Activated CD8-positive, alpha-beta memory T cell treated with anti-CD3 and anti-CD28 coated beads, Interleukin-2, amount 50 U/mL, for 48 hours (primary cell): Measurements from ENCODE around the gene BSCL2.
"Not testable (repeated sequence)": the region's sequence is repeated elsewhere in the genome, so short reads cannot be mapped to it uniquely, and the experiment has no call there.

Experiments used
- DNase-seq: peaks from one replicate; pipeline ENCODE4 v3.0.0-alpha.2; 2020

BSCL2 gene

GRCh38 chr11:62652161-62653006, 54.8 kb downstream of the BSCL2 start:
- DNase-seq = no peak

- not testable (repeated sequence) for DNase-seq
Measured at GRCh38 chr11:62650283-62650682, 56.9 kb downstream of the BSCL2 start.

GRCh38 chr11:62649486-62649885, 57.7 kb downstream of the BSCL2 start:
- DNase-seq = no peak

- no peak for DNase-seq
Measured at GRCh38 chr11:62648967-62649364, 58.3 kb downstream of the BSCL2 start.

GRCh38 chr11:62648185-62648966, 58.8 kb downstream of the BSCL2 start:
- DNase-seq = no peak

- no peak for DNase-seq
Measured at GRCh38 chr11:62647609-62648005, 59.6 kb downstream of the BSCL2 start.

GRCh38 chr11:62646825-62647608, 60.2 kb downstream of the BSCL2 start:
- no peak for DNase-seq

- peak; percentile 99 for DNase-seq
Measured at GRCh38 chr11:62645946-62646824, 61.0 kb downstream of the BSCL2 start, which contains the start of gene GANAB. GANAB (minus strand) TSS chr11:62646613; CDS start chr11:62646599, 14 bp downstream.

- no peak for DNase-seq
Measured at GRCh38 chr11:62645671-62645945, 61.6 kb downstream of the BSCL2 start.

GRCh38 chr11:62644220-62644619, 63.0 kb downstream of the BSCL2 start:
- no peak for DNase-seq
